Gastrocnemius medialis (tissue), 4 donors: ENCODE measurements around the gene GATA2. TPM values are rescaled to one million over a fixed set of nuclear protein-coding genes. Genes with fewer than 3 reads are reported as not detected.

Source experiments
- ATAC-seq, 2 donors: fragments of 150-250 bp; one replicate each; pipeline ENCODE4 v1.9.1; 2016
- DNase-seq, 2 donors: peaks; one replicate each; pipeline ENCODE4 v3.0.0-alpha.2; 2019
- H3K27ac ChIP-seq, 4 donors: fragments of 200-600 bp; sonication (generic); 1 replicate in 1 of 4; 2 replicates in 3 of 4; pipeline ENCODE4 v1.5.1; 2016 to 2018; ENCODE audit warnings: mild to moderate bottlenecking in 2 of 4, moderate library complexity in 1 of 4
- H3K27me3 ChIP-seq, 3 donors: fragments of 200-600 bp; sonication (generic) in 2 of 3; 1 replicate in 1 of 3; 2 replicates in 2 of 3; pipeline versions ENCODE4 v1.5.1 to v1.6.0; 2016 to 2019; ENCODE audit warnings: mild to moderate bottlenecking in 1 of 3, moderate library complexity in 1 of 3
- H3K36me3 ChIP-seq, 2 donors: fragments of 200-600 bp; sonication (generic) in 1 of 2; one replicate each; pipeline ENCODE4 v1.5.1; 2017 to 2018
- H3K4me1 ChIP-seq, 2 donors: fragments of 200-600 bp; sonication (generic) in 1 of 2; one replicate each; pipeline ENCODE4 v1.5.1; 2016 to 2017; ENCODE audit warnings: mild to moderate bottlenecking in 2 of 2
- H3K4me3 ChIP-seq, 4 donors: fragments of 200-600 bp; sonication (generic) in 3 of 4; 1 replicate in 1 of 4; 2 replicates in 3 of 4; pipeline ENCODE4 v1.5.1; 2016 to 2019; ENCODE audit warnings: mild to moderate bottlenecking in 2 of 4
- H3K9me3 ChIP-seq, 3 donors: fragments of 200-600 bp; sonication (generic) in 2 of 3; 1 replicate in 1 of 3; 2 replicates in 2 of 3; pipeline ENCODE4 v1.5.1; 2016 to 2019
- POLR2A ChIP-seq, 2 donors: fragments of 450-650 bp; IDR thresholded peaks; one replicate each; pipeline ENCODE4 v1.6.1; 2017; ENCODE audit warnings: antibody characterized with exemption in 2 of 2, mild to moderate bottlenecking in 2 of 2, moderate library complexity in 2 of 2
- in situ Hi-C, 4 donors: fragments of 200-750 bp; cut with MboI; loops; one replicate each; pipeline versions ENCODE4 v1.15.0 to v1.8.0; 2017; ENCODE audit warnings: low sequenced_read_pairs in 4 of 4
- intact Hi-C: fragments of 100-400 bp; cut with DNase I; formaldehyde crosslinking; loops from one replicate; pipeline ENCODE4 v1.15.1; 2023; ENCODE audit warnings: low total_unique reads
- total RNA-seq, 4 donors: library from RNA; depleted of rRNA; stranded (reverse); fragments of >200 nt; gene quantifications; one replicate each; pipeline versions ENCODE4 v1.1.0 to v1.2.3, GENCODE V29; 2016
- TF ChIP-seq, protein P1 (sequence below), 5 experiments: fragments of 450-650 bp in 3 of 5; fragments of 200-600 bp in 2 of 5; sonication (generic) in 2 of 5; IDR thresholded peaks in 4 of 5; conservative IDR thresholded peaks in 1 of 5; 1 replicate in 4 of 5; 2 replicates in 1 of 5; pipeline ENCODE4 v1.5.1; 2016 to 2019; ENCODE audit warnings: antibody characterized with exemption in 5 of 5, mild to moderate bottlenecking in 3 of 5, moderate library complexity in 3 of 5

Gene GATA2
- total RNA-seq, 4 donors from 2014 or later: 9.0 to 14.4 (median 12.7) TPM

DNA sequence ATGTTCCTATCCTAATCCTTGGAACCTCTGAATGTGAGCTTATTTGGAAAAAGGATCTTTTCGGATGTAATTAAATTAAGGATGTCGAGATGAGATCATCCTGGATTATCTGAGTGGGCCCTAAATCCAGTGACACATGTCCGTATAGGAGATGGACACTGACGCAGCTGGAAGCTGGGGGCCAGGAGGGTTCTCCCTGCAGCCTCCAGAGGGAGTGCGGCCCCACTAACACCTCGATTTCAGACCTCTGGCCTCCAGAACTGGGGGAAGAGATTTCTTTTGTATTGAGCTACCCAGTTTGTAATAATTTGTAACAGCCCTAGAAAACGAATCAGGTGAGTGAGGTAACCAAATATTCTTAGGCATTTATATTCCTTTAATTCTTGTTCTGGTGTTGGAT lies 28.8 kb downstream of the GATA2 start:
- no peak for TF ChIP-seq POLR2A (IDR thresholded peaks at IDR 0.05)
- TF ChIP-seq, protein P1, sequence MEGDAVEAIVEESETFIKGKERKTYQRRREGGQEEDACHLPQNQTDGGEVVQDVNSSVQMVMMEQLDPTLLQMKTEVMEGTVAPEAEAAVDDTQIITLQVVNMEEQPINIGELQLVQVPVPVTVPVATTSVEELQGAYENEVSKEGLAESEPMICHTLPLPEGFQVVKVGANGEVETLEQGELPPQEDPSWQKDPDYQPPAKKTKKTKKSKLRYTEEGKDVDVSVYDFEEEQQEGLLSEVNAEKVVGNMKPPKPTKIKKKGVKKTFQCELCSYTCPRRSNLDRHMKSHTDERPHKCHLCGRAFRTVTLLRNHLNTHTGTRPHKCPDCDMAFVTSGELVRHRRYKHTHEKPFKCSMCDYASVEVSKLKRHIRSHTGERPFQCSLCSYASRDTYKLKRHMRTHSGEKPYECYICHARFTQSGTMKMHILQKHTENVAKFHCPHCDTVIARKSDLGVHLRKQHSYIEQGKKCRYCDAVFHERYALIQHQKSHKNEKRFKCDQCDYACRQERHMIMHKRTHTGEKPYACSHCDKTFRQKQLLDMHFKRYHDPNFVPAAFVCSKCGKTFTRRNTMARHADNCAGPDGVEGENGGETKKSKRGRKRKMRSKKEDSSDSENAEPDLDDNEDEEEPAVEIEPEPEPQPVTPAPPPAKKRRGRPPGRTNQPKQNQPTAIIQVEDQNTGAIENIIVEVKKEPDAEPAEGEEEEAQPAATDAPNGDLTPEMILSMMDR (IDR thresholded peaks at IDR 0.05 in 4 of 5, conservative IDR thresholded peaks at IDR 0.05 in 1 of 5): peak in 4 of 5 experiments; percentile 19 to 39 (median 26)
- ATAC-seq (no peak), DNase-seq (no peak)
- in situ Hi-C loops (no loop called here), intact Hi-C loops (no loop called here)
- no peak overlapping the region for H3K27ac ChIP-seq
- no peaks in the 10 kb centered on the region for H3K9me3 ChIP-seq
- H3K27me3 ChIP-seq: peaks cover 0 to 2% (median 0%) of the 10 kb centered on the region in 3 donors
- H3K36me3 ChIP-seq: no peaks in the 10 kb centered on the region
- H3K4me3 ChIP-seq: no peak overlapping the region
- no peaks in the 10 kb centered on the region for H3K4me1 ChIP-seq

DNA sequence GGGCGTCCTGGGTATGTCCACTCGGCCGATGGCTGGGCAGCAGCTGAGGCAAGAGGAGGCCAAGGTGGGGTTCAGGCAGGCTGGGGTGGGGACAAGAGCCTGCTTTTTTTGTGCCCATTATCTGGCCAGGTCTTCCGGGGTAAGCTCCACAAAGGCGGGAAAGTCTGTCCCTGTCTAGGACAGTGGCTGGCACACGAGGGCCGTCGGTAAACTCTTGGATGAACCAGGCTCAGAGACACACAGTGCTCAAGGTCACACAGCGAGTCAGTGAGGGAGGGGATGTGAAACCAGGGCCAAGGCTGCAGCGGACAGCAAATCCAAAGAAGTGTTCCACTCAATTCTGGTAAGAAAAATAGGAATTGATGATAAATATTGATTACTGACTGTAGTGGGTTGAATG lies 29.2 kb downstream of the GATA2 start:
- H3K27me3 ChIP-seq: peaks cover 0 to 2% (median 0%) of the 10 kb centered on the region in 3 donors
- H3K9me3 ChIP-seq: no peaks in the 10 kb centered on the region
- DNase-seq (no peak), ATAC-seq (no peak)
- intact Hi-C loops: no loop called here
- no peak overlapping the region for H3K27ac ChIP-seq
- H3K4me1 ChIP-seq: no peaks in the 10 kb centered on the region
- H3K36me3 ChIP-seq: no peaks in the 10 kb centered on the region
- TF ChIP-seq, protein P1 (IDR thresholded peaks at IDR 0.05 in 4 of 5, conservative IDR thresholded peaks at IDR 0.05 in 1 of 5): no peak
- no peak for TF ChIP-seq POLR2A (IDR thresholded peaks at IDR 0.05)
- H3K4me3 ChIP-seq: no peak overlapping the region
- in situ Hi-C loops: no loop called here

DNA sequence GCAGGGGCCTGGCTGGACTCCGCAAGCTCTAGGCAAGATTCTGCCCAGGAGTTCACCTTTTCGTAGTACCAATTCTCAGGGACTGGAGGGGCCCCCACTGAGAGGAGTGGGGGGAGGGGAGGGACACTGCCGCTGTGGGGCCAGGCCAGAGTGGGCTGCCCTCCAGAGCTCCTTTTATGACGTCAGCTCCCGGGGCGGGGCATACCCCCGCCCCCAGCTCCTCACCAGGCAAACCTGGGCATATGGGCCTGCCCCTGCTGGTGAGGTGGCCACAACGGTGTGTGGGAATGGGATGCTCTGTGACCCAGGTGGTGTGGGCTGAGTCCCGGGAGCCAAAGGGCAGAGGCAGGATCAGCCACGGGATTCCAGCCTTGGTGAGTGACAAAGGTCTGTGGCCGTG lies 29.6 kb downstream of the GATA2 start:
- Histone ChIP-seq H3K36me3 (no peaks in the 10 kb centered on the region), H3K9me3 (no peaks in the 10 kb centered on the region), H3K27me3 (peaks cover 0 to 2% (median 0%) of the 10 kb centered on the region in 3 donors), H3K4me1 (no peaks in the 10 kb centered on the region), H3K27ac (no peak overlapping the region), H3K4me3 (no peak overlapping the region)
- intact Hi-C loops (no loop called here), in situ Hi-C loops (no loop called here)
- ATAC-seq (no peak), DNase-seq (no peak)
- TF ChIP-seq POLR2A (IDR thresholded peaks at IDR 0.05): no peak
- TF ChIP-seq, protein P1 (IDR thresholded peaks at IDR 0.05 in 4 of 5, conservative IDR thresholded peaks at IDR 0.05 in 1 of 5): no peak

DNA sequence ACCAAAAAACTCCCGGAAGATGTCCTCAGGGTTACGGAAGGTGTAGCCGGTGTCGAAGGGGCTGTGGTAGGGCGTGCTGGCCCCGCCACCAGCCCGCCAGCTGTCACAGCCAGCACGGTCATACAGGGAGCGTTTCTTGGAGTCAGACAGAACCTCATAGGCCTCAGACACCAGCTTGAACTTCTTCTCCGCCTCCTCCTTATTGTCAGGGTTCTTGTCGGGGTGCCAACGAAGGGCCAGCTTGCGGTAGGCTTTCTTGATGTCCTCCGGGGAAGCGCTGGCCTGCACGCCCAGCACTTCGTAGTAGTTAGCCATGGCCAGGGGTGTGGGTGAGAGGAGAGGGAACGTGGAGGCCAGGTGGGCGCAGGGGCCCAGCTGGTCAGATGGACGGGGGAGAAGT lies 30.1 kb downstream of the GATA2 start:
- Histone ChIP-seq H3K4me3 (no peak overlapping the region), H3K9me3 (no peaks in the 10 kb centered on the region), H3K27ac (no peak overlapping the region), H3K4me1 (no peaks in the 10 kb centered on the region), H3K27me3 (peaks cover 0 to 2% (median 0%) of the 10 kb centered on the region in 3 donors), H3K36me3 (no peaks in the 10 kb centered on the region)
- ATAC-seq: no peak
- no peak for TF ChIP-seq POLR2A (IDR thresholded peaks at IDR 0.05)
- TF ChIP-seq, protein P1 (IDR thresholded peaks at IDR 0.05 in 4 of 5, conservative IDR thresholded peaks at IDR 0.05 in 1 of 5): no peak
- intact Hi-C loops (no loop called here), in situ Hi-C loops (no loop called here)
- DNase-seq: no peak

DNA sequence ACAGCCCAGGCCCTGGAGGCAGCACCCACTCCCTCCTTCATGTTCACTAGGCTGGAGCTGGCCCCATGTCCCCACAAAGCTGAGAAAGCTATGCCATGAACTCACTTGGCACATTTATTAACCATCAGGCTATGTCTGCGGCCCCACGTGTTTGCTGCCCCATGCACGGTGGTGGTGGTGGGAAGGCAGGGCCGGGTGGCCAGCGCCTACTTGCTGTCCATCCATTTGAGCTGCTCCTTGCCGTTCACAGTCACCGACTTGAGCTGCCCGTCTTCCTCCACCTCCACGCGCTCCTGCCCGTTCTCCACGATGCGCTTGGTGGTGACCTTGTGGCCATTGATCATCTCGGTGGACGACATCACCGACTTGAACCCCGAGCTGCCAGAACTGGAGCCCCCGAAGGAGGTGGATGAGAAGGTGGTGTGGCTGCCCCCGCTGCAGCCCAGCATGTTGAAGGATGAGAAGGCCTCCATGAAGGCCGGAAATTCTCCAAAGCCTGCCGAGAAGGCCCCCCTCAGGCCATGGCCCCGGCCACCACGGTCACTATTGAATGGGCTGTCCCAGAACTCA lies 30.6 kb downstream of the GATA2 start:
- ATAC-seq (no peak), DNase-seq (no peak)
- TF ChIP-seq, protein P1 (IDR thresholded peaks at IDR 0.05 in 4 of 5, conservative IDR thresholded peaks at IDR 0.05 in 1 of 5): no peak
- TF ChIP-seq POLR2A (IDR thresholded peaks at IDR 0.05): no peak
- Histone ChIP-seq H3K4me1 (no peaks in the 10 kb centered on the region), H3K36me3 (no peaks in the 10 kb centered on the region), H3K9me3 (no peaks in the 10 kb centered on the region), H3K27ac (no peak overlapping the region), H3K27me3 (peaks cover 0 to 2% (median 0%) of the 10 kb centered on the region in 3 donors), H3K4me3 (no peak overlapping the region)
- intact Hi-C loops: no loop called here
- in situ Hi-C loops: no loop called here
